ENCODE results near the gene FAM111B.
"Not testable (repeated sequence)": the region's sequence is repeated elsewhere in the genome, so short reads cannot be mapped to it uniquely, and the experiment has no call there.

Gene FAM111B

GRCh38 chr11:59117774-59118173 is 10.7 kb downstream of the FAM111B start (continued):
- no peak for TF ChIP-seq REST (tag by site-specific recombination; IDR thresholded peaks at IDR 0.05)
- TF ChIP-seq, protein P1, sequence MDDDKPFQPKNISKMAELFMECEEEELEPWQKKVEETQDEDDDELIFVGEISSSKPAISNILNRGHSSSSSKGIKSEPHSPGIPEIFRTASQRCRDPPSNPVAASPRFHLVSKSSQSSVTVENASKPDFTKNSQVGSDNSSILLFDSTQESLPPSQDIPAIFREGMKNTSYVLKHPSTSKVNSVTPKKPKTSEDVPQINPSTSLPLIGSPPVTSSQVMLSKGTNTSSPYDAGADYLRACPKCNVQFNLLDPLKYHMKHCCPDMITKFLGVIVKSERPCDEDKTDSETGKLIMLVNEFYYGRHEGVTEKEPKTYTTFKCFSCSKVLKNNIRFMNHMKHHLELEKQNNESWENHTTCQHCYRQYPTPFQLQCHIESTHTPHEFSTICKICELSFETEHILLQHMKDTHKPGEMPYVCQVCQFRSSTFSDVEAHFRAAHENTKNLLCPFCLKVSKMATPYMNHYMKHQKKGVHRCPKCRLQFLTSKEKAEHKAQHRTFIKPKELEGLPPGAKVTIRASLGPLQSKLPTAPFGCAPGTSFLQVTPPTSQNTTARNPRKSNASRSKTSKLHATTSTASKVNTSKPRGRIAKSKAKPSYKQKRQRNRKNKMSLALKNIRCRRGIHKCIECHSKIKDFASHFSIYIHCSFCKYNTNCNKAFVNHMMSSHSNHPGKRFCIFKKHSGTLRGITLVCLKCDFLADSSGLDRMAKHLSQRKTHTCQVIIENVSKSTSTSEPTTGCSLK (tag by site-specific recombination; IDR thresholded peaks at IDR 0.05) = no peak
- no peak for TF ChIP-seq WT1 (tag by site-specific recombination; IDR thresholded peaks at IDR 0.05)

GRCh38 chr11:59119826-59120225 is 12.8 kb downstream of the FAM111B start:
- CTCF ChIA-PET = interaction anchor here (0.7 kb wide), 1 partner anchor 37 kb away, joined by 3 read pairs; no protein-coding TSS in a partner anchor
- POLR2A ChIA-PET = no interaction called here
- no peaks in the 10 kb centered on the region for H3K9me3 ChIP-seq (ENCODE audit: control insufficient read depth, insufficient read depth, low read depth, low read length)
- no peaks in the 10 kb centered on the region for H3K4me1 ChIP-seq (ENCODE audit: control insufficient read depth, insufficient read depth, low read length)
- peaks cover 9 to 72% of the 10 kb centered on the region in 2 experiments; a peak in 2 of 3 replicates for H3K36me3 ChIP-seq (ENCODE audit: control insufficient read depth in 2 of 2, insufficient read depth in 1 of 2, low read length in 2 of 2)
- no peak for TF ChIP-seq OSR2 (tag by site-specific recombination; IDR thresholded peaks at IDR 0.05)
- TF ChIP-seq, protein P2, sequence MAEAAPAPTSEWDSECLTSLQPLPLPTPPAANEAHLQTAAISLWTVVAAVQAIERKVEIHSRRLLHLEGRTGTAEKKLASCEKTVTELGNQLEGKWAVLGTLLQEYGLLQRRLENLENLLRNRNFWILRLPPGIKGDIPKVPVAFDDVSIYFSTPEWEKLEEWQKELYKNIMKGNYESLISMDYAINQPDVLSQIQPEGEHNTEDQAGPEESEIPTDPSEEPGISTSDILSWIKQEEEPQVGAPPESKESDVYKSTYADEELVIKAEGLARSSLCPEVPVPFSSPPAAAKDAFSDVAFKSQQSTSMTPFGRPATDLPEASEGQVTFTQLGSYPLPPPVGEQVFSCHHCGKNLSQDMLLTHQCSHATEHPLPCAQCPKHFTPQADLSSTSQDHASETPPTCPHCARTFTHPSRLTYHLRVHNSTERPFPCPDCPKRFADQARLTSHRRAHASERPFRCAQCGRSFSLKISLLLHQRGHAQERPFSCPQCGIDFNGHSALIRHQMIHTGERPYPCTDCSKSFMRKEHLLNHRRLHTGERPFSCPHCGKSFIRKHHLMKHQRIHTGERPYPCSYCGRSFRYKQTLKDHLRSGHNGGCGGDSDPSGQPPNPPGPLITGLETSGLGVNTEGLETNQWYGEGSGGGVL (tag by site-specific recombination; IDR thresholded peaks at IDR 0.05) = no peak
- no peak for TF ChIP-seq ZNF510 (tag by site-specific recombination; IDR thresholded peaks at IDR 0.05; ENCODE audit: insufficient replicate concordance)
- TF ChIP-seq REST (tag by site-specific recombination; IDR thresholded peaks at IDR 0.05) = no peak
- no peak overlapping the region for H3K27ac ChIP-seq (ENCODE audit: extremely low read depth, low read depth, low read length)
- no peak overlapping the region for H3K4me3 ChIP-seq (ENCODE audit: low read depth, low read length)

DNA sequence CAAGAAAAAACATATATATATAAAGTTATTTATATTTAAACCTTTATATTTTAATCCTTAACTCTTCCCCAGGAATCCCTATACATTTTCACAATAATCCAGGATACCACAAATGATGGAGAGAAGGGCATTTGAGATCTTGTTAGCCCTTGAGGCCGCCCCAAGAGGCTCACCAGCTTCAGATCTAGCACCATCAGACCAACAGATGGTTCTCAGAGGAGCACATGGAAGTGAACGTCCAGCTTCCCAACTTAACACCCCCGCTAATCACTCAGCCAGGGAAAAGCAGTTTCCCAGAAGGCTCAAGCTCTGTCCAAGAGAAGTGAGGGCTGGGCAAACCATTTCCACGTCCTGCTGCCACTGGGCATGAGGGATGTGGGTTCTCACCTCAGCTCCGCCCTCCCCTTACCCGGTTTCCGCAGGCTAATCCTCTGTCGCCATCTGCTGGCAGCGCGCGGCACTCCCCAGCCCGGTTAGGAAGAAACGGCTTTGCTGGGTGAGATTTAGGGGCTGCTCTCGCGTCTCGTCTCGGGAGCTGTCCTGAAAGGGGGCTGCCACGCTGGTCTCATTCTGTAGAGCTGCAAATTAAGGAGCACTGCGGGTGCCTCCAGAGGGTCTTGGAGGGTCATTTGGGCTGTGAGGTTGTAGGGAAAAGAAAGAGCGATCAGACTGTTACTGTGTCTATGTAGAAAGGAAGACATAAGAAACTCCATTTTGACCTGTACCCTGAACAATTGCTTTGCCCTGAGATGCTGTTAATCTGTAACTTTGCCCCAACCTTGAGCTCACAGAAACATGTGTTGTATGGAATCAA is 28.8 kb downstream of the FAM111B start:
- no peak for TF ChIP-seq HOXD13 (CRISPR knock-in tag; IDR thresholded peaks at IDR 0.05; ENCODE audit: borderline replicate concordance)
- TF ChIP-seq ZNF768 (tag by site-specific recombination; IDR thresholded peaks at IDR 0.05) = no peak
- TF ChIP-seq, protein P3, sequence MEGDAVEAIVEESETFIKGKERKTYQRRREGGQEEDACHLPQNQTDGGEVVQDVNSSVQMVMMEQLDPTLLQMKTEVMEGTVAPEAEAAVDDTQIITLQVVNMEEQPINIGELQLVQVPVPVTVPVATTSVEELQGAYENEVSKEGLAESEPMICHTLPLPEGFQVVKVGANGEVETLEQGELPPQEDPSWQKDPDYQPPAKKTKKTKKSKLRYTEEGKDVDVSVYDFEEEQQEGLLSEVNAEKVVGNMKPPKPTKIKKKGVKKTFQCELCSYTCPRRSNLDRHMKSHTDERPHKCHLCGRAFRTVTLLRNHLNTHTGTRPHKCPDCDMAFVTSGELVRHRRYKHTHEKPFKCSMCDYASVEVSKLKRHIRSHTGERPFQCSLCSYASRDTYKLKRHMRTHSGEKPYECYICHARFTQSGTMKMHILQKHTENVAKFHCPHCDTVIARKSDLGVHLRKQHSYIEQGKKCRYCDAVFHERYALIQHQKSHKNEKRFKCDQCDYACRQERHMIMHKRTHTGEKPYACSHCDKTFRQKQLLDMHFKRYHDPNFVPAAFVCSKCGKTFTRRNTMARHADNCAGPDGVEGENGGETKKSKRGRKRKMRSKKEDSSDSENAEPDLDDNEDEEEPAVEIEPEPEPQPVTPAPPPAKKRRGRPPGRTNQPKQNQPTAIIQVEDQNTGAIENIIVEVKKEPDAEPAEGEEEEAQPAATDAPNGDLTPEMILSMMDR (tag by site-specific recombination; IDR thresholded peaks at IDR 0.05) = 0 out of 2 replicates have a peak, but pooled peaks have one; percentile 8
- no peak for TF ChIP-seq PRDM1 (tag by site-specific recombination; IDR thresholded peaks at IDR 0.05)
- no peak for TF ChIP-seq ZNF626 (tag by site-specific recombination; IDR thresholded peaks at IDR 0.05)
- no peak for TF ChIP-seq HOXC10 (CRISPR knock-in tag; IDR thresholded peaks at IDR 0.05)
- peak; percentile 65 for TF ChIP-seq ZNF654 (tag by site-specific recombination; IDR thresholded peaks at IDR 0.05; ENCODE audit: low read depth)
- TF ChIP-seq ZFHX2 (tag by site-specific recombination; conservative IDR thresholded peaks at IDR 0.05) = no peak
- Histone ChIP-seq H3K4me3 (ENCODE audit: low read depth, low read length) (no peak overlapping the region; the same call in 1 of the 2 replicates), H3K27ac (ENCODE audit: extremely low read depth, low read depth, low read length) (no peak overlapping the region), H3K4me1 (ENCODE audit: control insufficient read depth, insufficient read depth, low read length) (no peaks in the 10 kb centered on the region), H3K9me3 (ENCODE audit: control insufficient read depth, insufficient read depth, low read depth, low read length) (no peaks in the 10 kb centered on the region), H3K36me3 (ENCODE audit: control insufficient read depth in 2 of 2, insufficient read depth in 1 of 2, low read length in 2 of 2) (peaks cover 0 to 4% of the 10 kb centered on the region in 2 experiments; a peak in 1 of 3 replicates)
- POLR2A ChIA-PET = interaction anchor here (2.3 kb wide), 1 partner anchor 29 kb away, joined by 11 read pairs; the partner anchor contains the start of gene FAM111B
- CTCF ChIA-PET = interaction anchor here (0.5 to 2.4 kb wide), 41 partner anchors 8 to 875 kb away, joined by 3 to 20 read pairs (median 4); partner anchors contain the start of genes FAM111B and GLYATL1B

DNA sequence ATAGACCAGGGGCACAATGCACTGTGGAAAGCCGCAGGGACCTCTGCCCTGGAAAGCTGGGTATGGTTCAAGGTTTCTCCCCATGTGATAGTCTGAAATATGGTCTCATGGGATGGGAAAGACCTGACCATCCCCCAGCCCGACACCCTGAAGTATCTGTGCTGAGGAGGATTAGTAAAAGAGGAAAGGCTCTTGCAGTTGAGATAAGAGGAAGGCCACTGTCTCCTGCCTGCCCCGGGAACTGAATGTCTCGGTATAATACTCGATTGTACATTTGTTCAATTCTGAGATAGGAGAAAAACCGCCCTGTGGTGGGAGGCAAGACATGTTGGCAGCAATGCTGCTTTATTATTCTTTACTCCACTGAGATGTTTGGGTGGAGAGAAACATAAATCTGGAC is 29.5 kb downstream of the FAM111B start:
- H3K4me1 ChIP-seq (ENCODE audit: control insufficient read depth, insufficient read depth, low read length); H3K36me3 ChIP-seq (ENCODE audit: control insufficient read depth in 2 of 2, insufficient read depth in 1 of 2, low read length in 2 of 2); H3K9me3 ChIP-seq (ENCODE audit: control insufficient read depth, insufficient read depth, low read depth, low read length); H3K27ac ChIP-seq (ENCODE audit: extremely low read depth, low read depth, low read length); H3K4me3 ChIP-seq (ENCODE audit: low read depth, low read length): not testable (repeated sequence)
- ChIA-PET POLR2A (interaction anchor here (2.3 kb wide), 1 partner anchor 30 kb away, joined by 11 read pairs; the partner anchor contains the start of gene FAM111B), CTCF (interaction anchor here (0.6 to 2.4 kb wide), 27 partner anchors 8 to 483 kb away, joined by 3 to 20 read pairs (median 5); partner anchors contain the start of genes FAM111B and GLYATL1B)

All from HEK293 (cell line).